Lung (tissue), 12 donors: Measurements from ENCODE around the gene ITPK1. TPM values are rescaled to one million over a fixed set of nuclear protein-coding genes. Genes with fewer than 3 reads are reported as not detected.
A peak's percentile ranks its signal among the peaks of the same experiment; 100 is the strongest.
"Not testable (repeated sequence)": the region's sequence is repeated elsewhere in the genome, so short reads cannot be mapped to it uniquely, and the experiment has no call there.

Source experiments
- ATAC-seq: fragments of 200-7000 bp; cut with Tn5 transposase; one replicate; pipeline ENCODE4 v1.9.1; 2020; ENCODE audit warnings: moderate number of reproducible peaks; ENCODE audit not compliant: insufficient read depth, low FRiP score
- DNase-seq, 3 donors: peaks; one replicate each; pipeline ENCODE4 v3.0.0-alpha.2; 2013 to 2017
- H3K27ac ChIP-seq, 2 donors: one replicate each; pipeline ENCODE4 v1.5.1; 2013; ENCODE audit warnings: mild to moderate bottlenecking in 2 of 2, moderate library complexity in 2 of 2, control low read depth in 1 of 2, inconsistent platforms in 1 of 2, low read depth in 1 of 2, low read length in 1 of 2
- H3K27me3 ChIP-seq, 3 donors: one replicate each; pipeline ENCODE4 v1.5.1; 2013; ENCODE audit warnings: low read length in 2 of 3; ENCODE audit not compliant: control insufficient read depth in 3 of 3, insufficient read depth in 3 of 3
- H3K36me3 ChIP-seq, 4 donors: one replicate each; pipeline ENCODE4 v1.5.1; 2013; ENCODE audit warnings: low read length in 4 of 4, mild to moderate bottlenecking in 1 of 4, moderate library complexity in 1 of 4; ENCODE audit not compliant: control insufficient read depth in 4 of 4, insufficient read depth in 4 of 4
- H3K4me1 ChIP-seq, 5 donors: one replicate each; pipeline ENCODE4 v1.5.1; 2013; ENCODE audit warnings: low read length in 5 of 5, mild to moderate bottlenecking in 2 of 5, moderate library complexity in 1 of 5; ENCODE audit not compliant: control insufficient read depth in 5 of 5, insufficient read depth in 5 of 5
- H3K4me3 ChIP-seq: one replicate; pipeline ENCODE4 v1.5.1; 2013; ENCODE audit warnings: mild to moderate bottlenecking, control low read depth, moderate library complexity
- H3K9ac ChIP-seq, 2 donors: one replicate each; pipeline ENCODE4 v1.5.1; 2013; ENCODE audit warnings: low read length in 2 of 2, control low read depth in 1 of 2; ENCODE audit not compliant: insufficient read depth in 1 of 2
- H3K9me3 ChIP-seq, 4 donors: one replicate each; pipeline ENCODE4 v1.5.1; 2013; ENCODE audit warnings: low read length in 3 of 4, mild to moderate bottlenecking in 1 of 4, moderate library complexity in 1 of 4; ENCODE audit not compliant: control insufficient read depth in 4 of 4, insufficient read depth in 3 of 4
- CTCF ChIP-seq: IDR thresholded peaks from 2 replicates; pipeline ENCODE4 v1.5.1; 2012; ENCODE audit warnings: mild to moderate bottlenecking; ENCODE audit errors: control extremely low read depth, extremely low read depth
- WGBS, 2 donors: extraction: QIAGEN DNeasy Blood & Tissue Kit; methylation state at CpG; one replicate each; pipeline ENCODE4 v1.1.7; 2013; 5-methylcytosine and 5-hydroxymethylcytosine counted together
- polyA plus RNA-seq, 2 donors: library from polyadenylated mRNA; stranded (reverse); fragments of 200-250 nt; gene quantifications; one replicate each; pipeline ENCODE4 v1.2.1, GENCODE V29; 2013
- total RNA-seq, 2 donors: library from RNA; depleted of rRNA in 1 of 2; stranded (reverse); fragments of >200 nt in 1 of 2; gene quantifications; one replicate each; pipeline ENCODE4 v1.2.1, GENCODE V29; 2014 to 2021
- donor health status: control.
- donor health status: control.
- donor health status: Bipolar disorder and iron deficiency.
- donor health status: healthy.
- donor health status: DM: yes; HTN: yes; CAD: no.

Gene ITPK1
- total and polyA plus RNA-seq, 4 donors: 17.5 to 99.4 (median 45.3) TPM

DNA sequence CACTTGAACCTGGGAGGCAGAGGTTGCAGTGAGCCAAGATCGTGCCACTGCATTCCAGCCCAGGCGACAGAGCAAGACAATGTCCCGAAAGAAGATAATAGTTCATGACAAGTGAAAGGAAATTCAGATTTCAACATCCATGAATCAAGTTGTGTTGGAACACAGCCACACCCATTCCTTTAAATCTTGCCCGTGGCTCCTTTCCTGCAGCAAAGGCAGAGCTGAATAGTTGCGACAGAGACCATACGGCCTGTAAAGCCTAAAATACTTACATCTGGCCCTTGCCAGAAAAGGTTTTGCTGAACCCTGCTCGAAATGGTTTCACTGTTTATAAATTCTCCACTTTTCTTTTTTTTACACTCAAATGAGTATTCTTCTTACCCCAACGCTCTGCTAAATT is 17.7 kb upstream of the ITPK1 start:
- H3K9ac ChIP-seq: no peak overlapping the region
- H3K9me3 ChIP-seq: no peaks in the 10 kb centered on the region
- 36 to 39% methylated on average over 8 of the region's 8 CpGs for WGBS, 2 donors
- H3K27me3 ChIP-seq: no peaks in the 10 kb centered on the region
- DNase-seq (peak; percentile 39 to 68 (median 44)), ATAC-seq (peak; percentile 49)
- no peaks in the 10 kb centered on the region for H3K36me3 ChIP-seq
- H3K4me1 ChIP-seq: peaks cover 0 to 8% (median 4%) of the 10 kb centered on the region in 5 donors
- TF ChIP-seq CTCF: no peak
- H3K27ac ChIP-seq: no peak overlapping the region
- no peak overlapping the region for H3K4me3 ChIP-seq

DNA sequence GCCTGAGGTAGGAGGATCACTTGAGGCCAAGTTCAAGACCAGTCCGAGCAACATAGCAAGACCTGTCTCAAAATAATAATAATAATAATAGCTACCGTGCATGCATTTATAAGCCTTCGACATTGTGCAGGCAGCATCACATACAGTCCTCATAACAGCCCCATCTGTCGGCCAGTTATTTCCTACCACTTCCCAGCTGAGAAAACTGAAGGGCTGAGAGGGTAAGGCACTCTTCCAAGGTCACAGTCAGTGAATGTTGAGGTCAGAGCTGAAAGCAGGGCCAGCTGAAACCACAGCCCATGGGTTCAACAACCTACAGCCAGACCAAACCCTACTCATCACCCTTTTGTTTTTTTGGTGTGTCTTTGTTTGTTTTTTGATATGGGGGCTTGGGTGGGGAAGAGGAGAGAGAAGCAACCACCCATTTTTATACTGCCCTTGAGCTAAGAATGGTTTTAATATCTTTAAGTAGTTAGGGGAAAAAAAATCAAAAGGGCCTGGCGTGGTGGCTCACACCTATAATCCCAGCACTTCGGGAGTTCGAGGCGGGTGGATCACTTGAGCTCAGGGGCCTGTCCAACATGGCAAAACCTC is 16.8 kb upstream of the ITPK1 start:
- no peaks in the 10 kb centered on the region for H3K9me3 ChIP-seq
- no peaks in the 10 kb centered on the region for H3K36me3 ChIP-seq
- DNase-seq (peak in 2 of 3 donors; percentile 16 to 35), ATAC-seq (peak; percentile 38)
- H3K27ac ChIP-seq: peak overlapping the region in 1 of 2 donors; percentile 33
- H3K4me3 ChIP-seq: no peak overlapping the region
- H3K9ac ChIP-seq: no peak overlapping the region
- peaks cover 0 to 8% (median 4%) of the 10 kb centered on the region in 5 donors for H3K4me1 ChIP-seq
- WGBS, 2 donors: 69 to 70% methylated on average over 8 of the region's 8 CpGs
- no peaks in the 10 kb centered on the region for H3K27me3 ChIP-seq
- peak; percentile 21 for TF ChIP-seq CTCF

GRCh38 chr14:93131257-93131820 is 15.6 kb upstream of the ITPK1 start:
- not testable (repeated sequence) for H3K4me1 ChIP-seq, DNase-seq, H3K27ac ChIP-seq, H3K9me3 ChIP-seq, H3K27me3 ChIP-seq, H3K4me3 ChIP-seq, ATAC-seq, H3K36me3 ChIP-seq, H3K9ac ChIP-seq
- 88 to 93% methylated on average over 5 of the region's 5 CpGs for WGBS, 2 donors

DNA sequence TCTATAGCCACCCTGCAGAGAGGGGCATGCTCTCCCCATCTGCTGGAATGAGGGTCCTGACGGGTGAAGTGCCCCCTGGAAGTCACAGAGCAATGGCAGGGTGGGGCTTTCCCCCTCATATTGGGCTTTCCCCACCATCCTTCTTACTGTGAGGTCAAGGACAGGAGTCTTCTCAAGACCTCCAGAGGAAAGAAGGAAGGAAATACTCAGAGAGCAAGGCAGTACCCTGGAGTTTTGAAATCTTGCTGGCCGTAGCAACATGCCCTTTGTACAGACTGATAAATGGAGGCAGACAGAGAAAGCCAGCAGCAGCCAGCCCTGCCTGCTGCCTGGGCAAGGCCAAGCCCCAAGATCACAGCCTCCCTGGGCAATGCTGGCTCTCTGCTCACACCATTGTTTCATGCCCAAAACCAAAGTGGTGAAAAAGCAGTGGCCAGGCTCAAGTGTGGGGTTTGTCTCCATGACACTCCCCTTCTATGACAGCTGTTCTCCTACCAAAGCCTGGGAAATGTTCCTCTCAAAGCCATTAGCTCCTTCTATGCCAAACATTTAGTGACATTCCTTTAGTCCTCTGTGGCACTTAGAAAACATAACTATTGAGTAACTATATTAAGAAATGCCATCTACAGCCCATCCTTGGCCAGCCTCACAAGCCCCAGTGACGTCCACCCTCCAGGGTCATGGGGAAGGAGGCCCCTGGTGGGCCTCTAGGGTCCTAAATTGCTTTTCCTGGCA is 13.2 kb upstream of the ITPK1 start:
- Histone ChIP-seq H3K9me3 (no peaks in the 10 kb centered on the region), H3K36me3 (no peaks in the 10 kb centered on the region), H3K4me3 (no peak overlapping the region), H3K9ac (no peak overlapping the region), H3K27me3 (no peaks in the 10 kb centered on the region), H3K27ac (no peak overlapping the region), H3K4me1 (peaks cover 0 to 8% (median 4%) of the 10 kb centered on the region in 5 donors)
- DNase-seq (peak; percentile 31 to 64 (median 61)), ATAC-seq (no peak)
- 35 to 38% methylated on average over 3 of the region's 3 CpGs for WGBS, 2 donors
- no peak for TF ChIP-seq CTCF
